Astrocyte of the cerebellum (primary cell): ENCODE data around the gene TACC3.

ENCODE experiments used
- DNase-seq: peaks from one replicate; pipeline ENCODE4 v3.0.0-alpha.2; 2011; ENCODE audit warnings: low read depth
- H3K4me3 ChIP-seq: 2 replicates; pipeline ENCODE4 v1.5.1; 2011; ENCODE audit warnings: mild to moderate bottlenecking, low read depth, low read length, moderate library complexity
- CTCF ChIP-seq: IDR thresholded peaks from 2 replicates; pipeline ENCODE4 v1.5.1; 2012; ENCODE audit warnings: low read length, low read depth, moderate library complexity, mild to moderate bottlenecking; ENCODE audit errors: missing control alignments
- in situ Hi-C: cut with HindIII; loops from 2 replicates; pipeline ENCODE4 v1.10.0; 2017; ENCODE audit warnings: low sequenced_read_pairs

Gene TACC3

GRCh38 chr4:1750381-1751154 is 29.2 kb downstream of the TACC3 start:
- no peak overlapping the region for H3K4me3 ChIP-seq
- in situ Hi-C loops, result no loop called here
- no peak for TF ChIP-seq CTCF
- no peak for DNase-seq

GRCh38 chr4:1751155-1751918 is 30.0 kb downstream of the TACC3 start:
- no peak for TF ChIP-seq CTCF
- H3K4me3 ChIP-seq, result no peak overlapping the region
- in situ Hi-C loops, result no loop called here
- no peak for DNase-seq

- in situ Hi-C loops, result no loop called here
- no peak overlapping the region for H3K4me3 ChIP-seq
- TF ChIP-seq CTCF, result no peak
- no peak for DNase-seq
These were observed 30.6 kb downstream of the TACC3 start for GRCh38 chr4:1751919-1752283.

GRCh38 chr4:1752284-1753041 is 31.1 kb downstream of the TACC3 start:
- no peak overlapping the region for H3K4me3 ChIP-seq
- no peak for DNase-seq
- no peak for TF ChIP-seq CTCF
- in situ Hi-C loops, result no loop called here

GRCh38 chr4:1753294-1753696 is 32.0 kb downstream of the TACC3 start:
- no peak for TF ChIP-seq CTCF
- no peak overlapping the region for H3K4me3 ChIP-seq
- DNase-seq, result no peak
- in situ Hi-C loops, result no loop called here

- no peak for TF ChIP-seq CTCF
- H3K4me3 ChIP-seq, result no peak overlapping the region
- in situ Hi-C loops, result no loop called here
- DNase-seq, result no peak
These were observed 32.5 kb downstream of the TACC3 start for GRCh38 chr4:1753697-1754311.
